Hepatocyte (in vitro differentiated cells): ENCODE results near the gene NAXD. TPM values are rescaled to one million over a fixed set of nuclear protein-coding genes. Genes with fewer than 3 reads are reported as not detected.

ENCODE experiments used
- DNase-seq: peaks from one replicate; pipeline ENCODE4 v3.0.0-alpha.2; 2016; ENCODE audit warnings: low spot score
- H2AFZ ChIP-seq: fragments of 200-600 bp; sonication (generic); 2 replicates; pipeline ENCODE4 v1.6.0; 2016; ENCODE audit warnings: antibody characterized with exemption, mild to moderate bottlenecking
- H3K27ac ChIP-seq: fragments of 200-600 bp; sonication (generic); 2 replicates; pipeline ENCODE4 v1.5.1; 2016; ENCODE audit warnings: mild to moderate bottlenecking
- H3K27me3 ChIP-seq: fragments of 200-600 bp; sonication (generic); 2 replicates; pipeline ENCODE4 v1.6.1; 2016
- H3K36me3 ChIP-seq: fragments of 200-600 bp; sonication (generic); replicated peaks from 2 replicates; pipeline ENCODE4 v1.5.1; 2016; ENCODE audit warnings: low read depth; ENCODE audit not compliant: insufficient read depth
- H3K4me1 ChIP-seq: fragments of 200-600 bp; sonication (generic); 2 replicates; pipeline ENCODE4 v1.5.1; 2016; ENCODE audit warnings: mild to moderate bottlenecking, moderate library complexity; ENCODE audit not compliant: insufficient read depth
- H3K4me2 ChIP-seq: fragments of 200-600 bp; sonication (generic); 2 replicates; pipeline ENCODE4 v1.6.0; 2016
- H3K4me3 ChIP-seq: fragments of 200-600 bp; sonication (generic); 2 replicates; pipeline ENCODE4 v1.5.1; 2016; ENCODE audit warnings: mild to moderate bottlenecking
- H3K79me2 ChIP-seq: fragments of 200-600 bp; sonication (generic); 2 replicates; pipeline ENCODE4 v1.6.0; 2017; ENCODE audit warnings: mild to moderate bottlenecking
- H3K9me2 ChIP-seq: fragments of 200-600 bp; sonication (generic); replicated peaks from 2 replicates; pipeline ENCODE4 v1.6.0; 2017; ENCODE audit warnings: mild to moderate bottlenecking; ENCODE audit not compliant: insufficient read depth
- H3K9me3 ChIP-seq: fragments of 200-600 bp; sonication (generic); 2 replicates; pipeline ENCODE4 v1.5.1; 2016; ENCODE audit warnings: low read depth, mild to moderate bottlenecking
- H4K20me1 ChIP-seq: fragments of 200-600 bp; sonication (generic); 2 replicates; pipeline ENCODE4 v1.6.0; 2016; ENCODE audit warnings: mild to moderate bottlenecking; ENCODE audit not compliant: insufficient read depth, poor library complexity, severe bottlenecking
- CTCF ChIP-seq: fragments of 200-600 bp; sonication (generic); IDR thresholded peaks from 2 replicates; pipeline ENCODE4 v1.5.1; 2016; ENCODE audit warnings: antibody characterized with exemption, mild to moderate bottlenecking; ENCODE audit not compliant: poor library complexity
- EZH2 ChIP-seq: fragments of 200-600 bp; sonication (generic); IDR thresholded peaks from 2 replicates; pipeline ENCODE4 v1.6.1; 2016; ENCODE audit warnings: antibody characterized with exemption, mild to moderate bottlenecking, borderline replicate concordance
- EZH2phosphoT487 ChIP-seq: fragments of 200-600 bp; sonication (generic); IDR thresholded peaks from one replicate; pipeline ENCODE4 v1.6.1; 2018; ENCODE audit warnings: antibody characterized with exemption, mild to moderate bottlenecking, low read depth, moderate library complexity; ENCODE audit not compliant: unreplicated experiment, severe bottlenecking
- WGBS: methylation state at CpG from one replicate; pipeline ENCODE4 v1.1.6; 2016; ENCODE audit warnings: low lambda C conversion rate; ENCODE audit errors: missing lambda C conversion rate; 5-methylcytosine and 5-hydroxymethylcytosine counted together
- polyA plus RNA-seq: library from polyadenylated mRNA; unstranded; fragments of >200 nt; fragmentation: Nextera tagmentation; extraction: Ambion mirVana; gene quantifications from 2 replicates; pipeline ENCODE4 v1.2.1, GENCODE V29; 2016
- total RNA-seq: library from RNA; depleted of rRNA; stranded (reverse); fragments of >200 nt; gene quantifications from 2 replicates; pipeline ENCODE4 v1.2.3, GENCODE V29; 2014

Gene NAXD
- total and polyA plus RNA-seq, 2 experiments from 2014 or later: 30.9 to 34.5 TPM

GRCh38 chr13:110682746-110683145 lies 67.4 kb downstream of the NAXD start:
- over 99% methylated on average over 12 of the region's 12 CpGs for WGBS
- H3K9me2 ChIP-seq: no peaks in the 10 kb centered on the region

GRCh38 chr13:110683203-110683883 lies 68.0 kb downstream of the NAXD start:
- H3K79me2 ChIP-seq: peaks cover 2% of the 10 kb centered on the region
- no peaks in the 10 kb centered on the region for H4K20me1 ChIP-seq
- no peak overlapping the region for H3K4me2 ChIP-seq
- peak; percentile 33 for TF ChIP-seq CTCF
- no peak for TF ChIP-seq EZH2phosphoT487
- no peak overlapping the region for H2AFZ ChIP-seq
- H3K4me3 ChIP-seq: no peak overlapping the region
- no peaks in the 10 kb centered on the region for H3K27me3 ChIP-seq
- no peak overlapping the region for H3K27ac ChIP-seq
- no peak for DNase-seq
- no peaks in the 10 kb centered on the region for H3K36me3 ChIP-seq
- WGBS: 89% methylated on average over 5 of the region's 5 CpGs
- H3K9me2 ChIP-seq: no peaks in the 10 kb centered on the region
- no peaks in the 10 kb centered on the region for H3K9me3 ChIP-seq
- peaks cover 16% of the 10 kb centered on the region for H3K4me1 ChIP-seq

More at GRCh38 chr13:110682746-110683145, 67.4 kb downstream of the NAXD start:
- TF ChIP-seq EZH2phosphoT487 (no peak), CTCF (no peak), EZH2 (no peak)
- H4K20me1 ChIP-seq: no peaks in the 10 kb centered on the region
- no peak overlapping the region for H3K4me2 ChIP-seq
- H3K79me2 ChIP-seq: peaks cover 2% of the 10 kb centered on the region
- no peak overlapping the region for H3K4me3 ChIP-seq
- H3K27me3 ChIP-seq: no peaks in the 10 kb centered on the region
- DNase-seq: no peak
- H3K36me3 ChIP-seq: no peaks in the 10 kb centered on the region
- no peak overlapping the region for H3K27ac ChIP-seq
- H3K4me1 ChIP-seq: peaks cover 16% of the 10 kb centered on the region
- no peak overlapping the region for H2AFZ ChIP-seq
- no peaks in the 10 kb centered on the region for H3K9me3 ChIP-seq

GRCh38 chr13:110683921-110684320 lies 68.6 kb downstream of the NAXD start:
- Histone ChIP-seq H4K20me1 (no peaks in the 10 kb centered on the region), H3K36me3 (no peaks in the 10 kb centered on the region), H3K27me3 (no peaks in the 10 kb centered on the region), H3K4me3 (no peak overlapping the region), H2AFZ (no peak overlapping the region), H3K9me2 (no peaks in the 10 kb centered on the region), H3K27ac (peak overlapping the region; percentile 68), H3K9me3 (no peaks in the 10 kb centered on the region), H3K4me2 (peak overlapping the region; percentile 34), H3K79me2 (peaks cover 2% of the 10 kb centered on the region), H3K4me1 (peaks cover 16% of the 10 kb centered on the region)
- no peak for TF ChIP-seq EZH2
- DNase-seq: no peak
- 98% methylated on average over 5 of the region's 5 CpGs for WGBS

- H3K4me3 ChIP-seq: no peak overlapping the region
- no peaks in the 10 kb centered on the region for H4K20me1 ChIP-seq
- peaks cover 16% of the 10 kb centered on the region for H3K4me1 ChIP-seq
- no peaks in the 10 kb centered on the region for H3K36me3 ChIP-seq
- no peaks in the 10 kb centered on the region for H3K9me2 ChIP-seq
- H3K9me3 ChIP-seq: no peaks in the 10 kb centered on the region
- no peak overlapping the region for H2AFZ ChIP-seq
- TF ChIP-seq EZH2 (no peak), CTCF (no peak), EZH2phosphoT487 (peak; percentile 92)
- H3K27ac ChIP-seq: peak overlapping the region; percentile 68
- H3K27me3 ChIP-seq: no peaks in the 10 kb centered on the region
- WGBS: 78% methylated on average over 8 of the region's 8 CpGs
- peak; percentile 27 for DNase-seq
- peaks cover 2% of the 10 kb centered on the region for H3K79me2 ChIP-seq
- H3K4me2 ChIP-seq: peak overlapping the region; percentile 34
Measured at GRCh38 chr13:110684388-110685056, 69.2 kb downstream of the NAXD start.
